ENCODE data around the gene NPR1.
"Not testable (repeated sequence)": the region's sequence is repeated elsewhere in the genome, so short reads cannot be mapped to it uniquely, and the experiment has no call there.

NPR1 gene

GRCh38 chr1:153684892-153685291 lies 6.4 kb downstream of the NPR1 start:
- DNase-seq: no peak

GRCh38 chr1:153685544-153686340 lies 7.3 kb downstream of the NPR1 start:
- DNase-seq: no peak

- no peak for DNase-seq
These were observed 9.0 kb downstream of the NPR1 start for GRCh38 chr1:153687346-153688125.

GRCh38 chr1:153688276-153688675 lies 9.8 kb downstream of the NPR1 start:
- DNase-seq: no peak

- DNase-seq: no peak
These were observed 10.3 kb downstream of the NPR1 start for GRCh38 chr1:153688736-153689328.

- no peak for DNase-seq
These were observed 15.0 kb downstream of the NPR1 start for GRCh38 chr1:153693466-153693865.

GRCh38 chr1:153696741-153697140 lies 18.3 kb downstream of the NPR1 start:
- no peak for DNase-seq

- DNase-seq: no peak
These were observed 18.9 kb downstream of the NPR1 start for GRCh38 chr1:153697191-153698019.

- no peak for DNase-seq
These were observed 19.8 kb downstream of the NPR1 start for GRCh38 chr1:153698020-153698922.

GRCh38 chr1:153698923-153699714 lies 20.6 kb downstream of the NPR1 start:
- no peak for DNase-seq

- DNase-seq: no peak
These were observed 21.3 kb downstream of the NPR1 start for GRCh38 chr1:153699768-153700167.

GRCh38 chr1:153705484-153705883 lies 27.0 kb downstream of the NPR1 start:
- DNase-seq: no peak

- no peak for DNase-seq
These were observed 32.5 kb downstream of the NPR1 start for GRCh38 chr1:153711026-153711425.

- DNase-seq: not testable (repeated sequence)
These were observed 37.7 kb downstream of the NPR1 start for GRCh38 chr1:153716211-153716610.

- no peak for DNase-seq
These were observed 38.8 kb downstream of the NPR1 start for GRCh38 chr1:153717330-153717729.

- no peak for DNase-seq
These were observed 45.2 kb downstream of the NPR1 start for GRCh38 chr1:153723687-153724086.

- DNase-seq: not testable (repeated sequence)
These were observed 46.1 kb downstream of the NPR1 start for GRCh38 chr1:153724634-153725033.

GRCh38 chr1:153727463-153728304 lies 49.2 kb downstream of the NPR1 start, which contains the start of gene INTS3:
Gene INTS3 (plus strand): TSS chr1:153728050. CDS start chr1:153728635, 585 bp downstream.
- peak; percentile 100 for DNase-seq

GRCh38 chr1:153728305-153729066 lies 50.0 kb downstream of the NPR1 start:
- DNase-seq: peak; percentile 32
